Right hindlimb (tissue), 1 donor: ENCODE data around the gene PAK1.
A peak's percentile ranks its signal among the peaks of the same experiment; 100 is the strongest.

ENCODE experiments used
- DNase-seq: peaks from one replicate; pipeline ENCODE4 v3.0.0-alpha.2; 2018

Gene PAK1

DNA sequence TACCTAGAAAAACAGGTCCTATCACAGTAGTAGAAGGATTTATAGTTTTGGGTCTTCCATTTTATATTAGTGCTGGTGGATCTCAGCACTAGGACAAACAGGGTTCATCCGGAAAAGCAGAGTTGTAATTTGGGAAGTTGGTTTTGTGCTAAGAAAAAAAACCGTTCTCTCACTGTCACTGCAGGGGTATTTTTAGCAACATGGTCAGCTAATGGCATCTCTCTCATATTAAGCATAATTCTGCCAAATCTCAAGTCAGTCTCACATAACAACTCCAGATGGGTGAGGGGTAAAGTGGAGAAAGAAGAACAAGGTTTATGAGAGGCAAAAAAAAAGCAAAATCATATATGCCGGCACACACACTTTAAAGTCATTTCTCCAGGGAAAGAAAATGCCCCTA is 120.8 kb downstream of the PAK1 start:
- DNase-seq = no peak

DNA sequence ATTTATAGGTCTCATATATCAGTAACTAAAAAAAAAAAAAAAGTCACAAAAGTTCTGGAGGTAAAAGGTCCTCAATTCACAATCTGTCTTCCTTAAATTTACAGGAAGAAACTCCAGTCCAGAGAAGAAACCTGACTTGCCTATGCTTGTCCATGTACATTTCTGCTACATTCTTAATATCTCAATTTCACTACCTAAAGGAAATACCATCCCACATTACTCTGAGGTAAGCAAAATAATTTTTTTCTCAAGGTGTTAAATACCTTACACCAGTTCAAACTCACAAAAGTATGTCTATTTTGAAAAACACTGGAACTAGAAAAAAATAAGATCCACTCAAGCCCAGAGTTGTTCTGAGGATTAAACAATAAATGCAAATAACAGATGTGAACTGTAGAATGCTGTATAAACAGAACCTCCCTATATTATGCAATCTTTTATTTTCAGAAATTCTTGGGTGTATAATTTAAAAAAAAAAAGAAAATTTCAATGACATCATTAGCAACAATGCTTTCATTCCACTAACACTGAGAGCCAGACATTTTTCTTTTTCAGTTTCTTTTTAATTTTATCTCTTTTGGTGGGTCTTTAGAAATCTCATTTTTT is 122.5 kb downstream of the PAK1 start:
- DNase-seq = no peak

DNA sequence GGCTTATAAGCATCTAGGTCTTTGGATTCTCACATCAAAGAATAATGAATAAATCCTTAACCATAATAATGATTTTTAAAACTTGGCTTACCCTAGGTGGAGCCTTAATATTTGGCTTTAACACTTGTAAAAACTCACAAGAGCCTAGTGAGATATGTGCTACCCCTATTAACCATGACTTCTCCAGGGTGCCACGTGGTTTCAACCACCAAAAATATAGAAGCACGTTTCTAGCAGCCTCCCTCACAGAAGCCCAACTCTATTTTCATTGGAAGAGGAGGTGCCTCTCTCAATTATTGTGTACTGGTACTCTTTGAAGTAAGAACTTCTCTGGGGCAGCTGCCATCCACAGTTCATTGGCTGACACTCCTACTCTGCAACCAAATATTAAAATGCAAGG is 125.9 kb downstream of the PAK1 start:
- DNase-seq = no peak

DNA sequence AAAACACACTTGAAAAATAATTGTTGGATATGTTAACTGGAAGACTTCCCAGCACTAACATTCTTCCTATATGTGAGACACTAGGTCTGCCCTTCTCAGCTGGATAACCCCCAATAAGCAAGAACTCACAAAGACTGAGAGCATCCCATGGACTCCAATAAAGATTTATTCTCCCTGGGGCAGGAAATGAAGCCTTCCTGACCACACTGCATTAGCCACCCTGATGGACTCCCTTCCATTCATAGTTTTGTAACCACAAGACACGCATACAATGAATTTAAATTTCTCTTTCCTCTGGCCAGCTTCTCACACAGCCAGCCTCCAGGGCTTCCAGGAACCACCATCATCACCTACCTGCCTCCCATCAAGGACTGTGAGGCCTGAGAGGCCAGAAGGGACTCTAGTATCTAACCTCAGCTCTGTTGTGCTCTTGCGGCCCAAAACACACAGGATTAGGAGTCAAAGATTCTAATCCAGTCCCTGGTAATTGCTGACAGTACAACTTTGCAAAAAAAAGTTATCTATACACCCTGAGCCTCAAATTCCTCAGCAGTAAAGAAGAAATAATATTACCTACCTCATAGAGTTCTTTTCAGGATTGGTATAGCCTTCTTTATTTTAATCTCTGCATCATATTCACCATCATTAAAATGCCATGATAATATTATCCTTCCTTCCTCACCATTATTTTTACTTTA is 126.8 kb downstream of the PAK1 start:
- DNase-seq = no peak

DNA sequence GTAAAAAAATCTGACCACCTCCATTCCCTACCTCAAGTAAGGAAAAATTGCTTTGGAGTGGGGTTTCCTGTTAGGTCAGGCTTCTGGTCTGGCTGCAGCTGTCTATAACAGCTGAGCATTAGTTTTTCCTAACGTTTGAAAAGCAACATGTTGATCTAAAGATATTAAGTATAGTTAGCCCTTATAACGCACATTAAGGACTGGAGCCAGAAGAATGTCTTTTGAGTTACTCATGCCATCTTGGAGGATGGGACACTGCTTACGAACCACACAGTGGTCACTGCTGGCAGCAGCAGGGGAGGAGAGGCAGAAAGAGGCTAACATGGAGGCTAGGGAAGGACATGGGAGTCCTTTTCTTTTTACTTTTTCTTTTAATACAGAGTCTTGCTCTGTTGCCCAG is 128.3 kb downstream of the PAK1 start:
- no peak for DNase-seq

DNA sequence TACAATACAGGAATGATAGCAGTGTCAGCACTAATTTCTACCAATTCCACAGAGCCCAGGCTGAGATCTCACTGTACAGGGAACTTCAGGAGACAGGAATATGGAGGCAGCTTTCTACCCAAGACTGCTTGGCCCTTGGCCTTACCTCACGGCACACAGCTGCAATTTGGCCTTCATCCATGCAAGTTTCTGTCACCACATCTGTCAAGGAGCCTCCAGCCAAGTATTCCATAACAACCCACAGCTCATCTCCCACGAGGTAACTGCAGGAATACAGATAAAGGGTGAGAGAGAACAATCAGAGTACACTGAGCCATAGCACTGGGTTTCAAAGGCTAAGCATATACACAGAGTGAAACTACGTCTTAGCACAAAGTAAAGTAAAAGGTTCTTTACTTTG is 133.4 kb downstream of the PAK1 start:
- DNase-seq = no peak

DNA sequence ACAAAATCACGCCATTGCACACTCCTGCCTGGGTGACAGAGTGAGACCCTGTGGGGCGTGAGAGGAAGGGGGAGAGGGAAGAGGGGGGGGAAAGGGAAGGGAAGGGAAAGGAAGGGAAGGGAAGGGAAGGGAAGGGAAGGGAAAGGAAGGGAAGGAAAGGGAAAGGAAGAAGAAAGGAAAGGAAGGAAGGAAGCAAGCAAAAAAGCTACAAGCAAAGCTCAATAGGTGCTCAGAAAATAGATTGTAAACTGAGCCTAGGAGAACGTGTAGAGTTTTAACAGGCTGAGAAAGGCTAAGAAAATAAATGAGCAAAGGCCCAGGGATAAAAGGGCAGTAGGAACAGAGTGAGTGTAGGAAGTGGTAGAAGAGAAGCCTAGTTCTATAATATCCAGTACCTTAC is 141.6 kb downstream of the PAK1 start:
- no peak for DNase-seq

DNA sequence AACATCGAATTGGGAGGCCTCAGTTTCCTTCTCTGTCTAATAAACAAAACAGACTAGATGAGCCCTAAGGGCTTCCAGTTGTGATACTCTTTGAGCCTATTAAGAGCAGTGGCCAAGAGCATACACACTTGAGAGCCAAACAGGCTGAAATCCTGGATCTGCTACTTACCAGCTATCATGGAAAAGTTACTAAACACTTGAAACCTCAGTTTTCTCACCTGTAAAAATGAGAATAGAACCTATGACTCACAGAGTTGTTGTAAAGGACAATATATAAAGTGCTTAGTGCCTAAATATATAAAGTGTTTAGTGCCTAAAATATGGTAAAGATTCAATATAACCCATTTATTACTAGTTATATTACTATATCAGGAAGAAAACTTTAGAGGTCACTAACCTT is 148.7 kb downstream of the PAK1 start:
- no peak for DNase-seq

DNA sequence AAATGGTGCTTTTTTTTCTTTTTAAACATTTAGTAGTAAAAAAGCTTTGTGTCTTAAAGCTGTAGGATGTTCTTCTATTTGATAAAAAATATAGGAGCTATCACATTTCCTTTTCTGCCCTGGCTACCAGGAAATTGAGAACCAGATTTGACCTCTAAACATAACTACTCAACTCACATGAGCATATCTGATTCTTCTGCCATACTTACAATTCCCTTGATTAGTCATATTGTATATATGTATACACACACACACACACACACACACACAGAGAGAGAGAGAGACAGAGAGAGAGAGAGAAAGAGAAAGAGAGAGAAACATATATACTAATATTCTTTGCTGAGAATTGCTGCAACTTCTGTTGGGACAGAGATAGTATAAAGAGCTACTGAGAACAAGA is 149.4 kb downstream of the PAK1 start:
- DNase-seq = no peak

DNA sequence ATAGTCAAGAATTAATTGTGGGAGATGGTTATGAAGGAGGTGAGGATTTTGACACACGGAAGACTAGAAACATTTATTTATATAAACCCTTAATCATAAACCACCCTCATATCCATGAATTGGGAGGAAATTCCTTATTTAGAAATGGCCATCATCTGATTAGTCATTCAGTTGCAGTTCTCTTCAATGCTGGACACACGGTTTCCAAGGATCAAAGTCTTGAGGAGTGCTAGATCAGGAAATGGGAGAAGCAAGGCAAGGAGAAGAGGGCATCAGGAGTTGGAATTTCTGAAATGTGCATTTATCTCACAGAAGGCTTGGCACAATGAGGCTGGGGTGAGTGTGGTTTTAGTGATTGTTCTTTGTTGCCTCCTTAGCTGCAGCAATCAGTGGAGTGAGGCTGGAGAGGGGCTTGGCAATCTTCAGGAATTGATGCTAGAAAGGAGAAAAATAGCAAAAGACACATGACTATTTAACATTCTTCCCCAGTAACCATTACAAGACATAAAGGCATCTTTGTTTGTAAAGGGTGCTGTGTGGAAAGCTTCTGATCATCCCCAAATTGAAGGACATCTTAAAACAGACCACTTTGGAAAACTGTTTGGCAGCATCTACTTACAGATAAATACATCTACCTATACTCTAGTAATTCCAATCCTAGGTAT is 150.8 kb downstream of the PAK1 start:
- DNase-seq = no peak

DNA sequence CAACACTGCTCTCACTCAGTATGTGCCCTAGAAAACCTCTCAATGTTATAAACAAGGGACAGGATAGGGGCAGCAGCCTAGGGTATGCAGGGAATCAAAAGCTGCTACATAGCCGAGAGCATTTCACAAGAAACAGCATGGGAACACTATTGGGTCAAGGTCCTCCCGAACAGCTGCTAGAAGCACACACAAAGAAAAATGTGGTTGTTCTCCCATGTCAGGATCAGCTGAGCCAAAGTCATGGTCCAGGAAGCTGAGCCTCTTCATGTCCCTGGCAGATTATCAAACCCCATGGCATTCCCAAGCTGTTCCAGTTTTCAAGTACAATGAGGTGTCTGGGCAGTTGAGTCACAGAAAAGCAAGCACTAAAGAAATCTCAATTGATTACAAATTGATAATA is 151.4 kb downstream of the PAK1 start:
- DNase-seq = peak; percentile 36

DNA sequence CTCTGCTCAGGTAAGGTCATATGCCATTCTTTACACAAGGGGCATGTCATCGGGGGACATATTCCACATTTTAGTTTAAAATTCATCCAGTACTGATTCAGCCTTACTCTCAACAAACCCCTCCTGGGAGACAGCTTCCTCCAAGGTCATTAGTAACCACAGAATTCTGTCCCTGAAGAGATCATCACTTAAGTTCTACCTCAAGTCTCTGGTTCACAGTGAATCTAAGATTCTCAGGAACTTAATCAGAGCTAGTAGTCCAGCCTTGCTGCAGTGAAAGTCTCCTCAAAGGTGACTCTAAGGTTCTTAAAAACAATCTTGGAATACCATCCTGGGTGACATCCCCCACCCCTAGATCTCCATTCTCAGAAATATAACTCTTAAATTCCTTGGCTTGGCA is 153.5 kb downstream of the PAK1 start:
- no peak for DNase-seq

DNA sequence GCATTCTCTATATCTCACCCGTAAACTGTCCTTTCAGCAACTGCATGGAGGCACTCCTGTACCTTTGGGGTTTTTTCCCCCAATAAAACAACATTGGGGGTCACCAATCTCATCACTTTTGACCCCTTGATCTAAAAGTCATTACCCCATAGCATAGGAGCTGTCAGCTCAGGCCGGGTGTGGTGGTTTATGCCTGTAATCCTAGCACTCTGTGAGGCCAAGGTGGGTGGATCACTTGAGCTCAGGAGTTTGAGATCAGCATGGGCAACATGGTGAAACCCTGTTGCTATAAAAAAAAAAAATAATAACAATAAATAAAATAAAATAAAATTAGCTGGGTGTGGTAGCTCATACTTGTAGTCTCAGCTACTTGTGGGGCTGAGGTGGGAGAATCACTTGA is 155.3 kb downstream of the PAK1 start:
- DNase-seq = no peak

DNA sequence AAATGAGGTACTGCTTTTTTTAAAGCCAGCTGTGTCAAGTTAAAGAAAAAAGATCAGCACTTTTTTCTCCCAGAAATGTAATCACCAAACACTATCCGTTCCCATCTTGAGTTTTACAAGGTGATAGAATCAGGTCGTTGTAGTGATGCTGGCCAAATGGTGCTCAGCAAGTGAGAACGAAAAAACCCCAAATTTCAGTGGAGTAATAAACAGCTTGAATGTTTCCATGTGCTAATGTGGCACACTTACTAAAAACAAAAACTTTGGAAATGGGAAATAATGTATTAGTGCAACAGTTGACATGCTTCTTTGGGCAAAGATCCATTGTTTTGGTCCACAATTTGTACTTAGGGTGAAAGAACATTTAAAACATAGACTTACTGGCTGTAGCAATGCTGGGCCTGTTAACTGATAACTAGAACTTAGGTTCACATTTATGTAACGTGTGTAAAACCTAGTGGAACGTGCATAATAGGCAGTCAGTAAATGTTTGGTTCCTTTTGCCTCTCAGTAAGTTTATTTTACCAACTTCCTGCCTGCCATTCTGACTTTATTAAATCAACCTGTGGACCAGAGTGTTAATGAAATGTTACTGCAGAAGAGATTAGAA is 157.1 kb downstream of the PAK1 start:
- no peak for DNase-seq

DNA sequence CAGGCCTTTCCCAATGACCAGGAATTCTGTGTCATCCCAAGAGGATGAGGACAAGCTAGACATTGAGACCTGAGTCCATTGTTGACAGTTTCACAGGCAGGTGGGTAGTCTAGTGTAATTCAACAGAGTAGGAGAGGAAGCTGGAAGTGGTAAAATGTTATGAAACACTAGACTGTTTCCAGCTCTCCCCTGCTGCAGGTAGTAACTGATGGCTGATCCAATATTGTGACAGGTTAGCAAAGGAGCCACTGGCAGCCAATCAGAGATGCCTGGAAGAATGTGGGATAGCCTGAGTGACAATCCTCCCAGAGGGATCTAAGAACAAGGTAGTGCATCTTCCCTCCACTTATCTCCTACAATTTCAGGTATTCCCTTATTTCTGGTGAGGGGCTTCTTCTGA is 161.8 kb downstream of the PAK1 start:
- no peak for DNase-seq

DNA sequence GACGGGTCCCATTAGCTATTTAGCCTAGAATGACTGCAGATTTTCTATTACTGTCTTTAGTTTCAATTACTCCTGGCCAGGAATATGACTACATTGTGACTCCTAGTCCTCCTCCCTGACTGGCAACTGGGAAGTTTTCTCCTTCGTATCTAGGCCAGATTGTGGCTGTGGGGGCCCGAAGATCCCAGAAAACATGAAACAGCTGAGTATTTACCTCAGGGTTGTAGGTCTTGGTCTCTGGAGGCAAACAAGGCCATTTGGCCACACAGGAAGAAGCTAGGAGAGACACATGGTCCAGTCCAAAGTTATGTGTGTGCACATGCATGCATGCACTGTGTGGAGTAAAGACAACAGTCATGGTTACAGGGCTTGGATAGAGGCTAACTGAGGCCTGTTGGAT is 162.2 kb downstream of the PAK1 start:
- no peak for DNase-seq

DNA sequence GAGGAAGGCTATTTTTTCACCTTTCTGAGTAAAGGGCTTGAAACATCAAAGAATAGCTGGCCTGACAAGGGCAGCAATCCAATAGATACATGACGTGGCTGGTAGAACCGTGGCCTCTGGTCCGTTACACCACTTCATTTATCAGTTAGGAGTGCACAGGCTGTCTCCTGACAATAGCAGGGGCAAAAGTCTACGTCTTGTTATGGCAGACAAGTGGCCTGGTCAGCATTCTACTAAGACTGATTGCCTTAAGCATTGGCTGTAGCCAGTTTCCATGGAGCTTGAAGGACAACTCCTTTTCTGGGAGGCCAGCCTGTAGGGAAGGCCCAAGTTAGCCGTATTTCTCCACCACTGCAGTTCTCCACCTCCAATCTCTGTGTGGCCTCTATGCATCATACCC is 163.2 kb downstream of the PAK1 start:
- no peak for DNase-seq

DNA sequence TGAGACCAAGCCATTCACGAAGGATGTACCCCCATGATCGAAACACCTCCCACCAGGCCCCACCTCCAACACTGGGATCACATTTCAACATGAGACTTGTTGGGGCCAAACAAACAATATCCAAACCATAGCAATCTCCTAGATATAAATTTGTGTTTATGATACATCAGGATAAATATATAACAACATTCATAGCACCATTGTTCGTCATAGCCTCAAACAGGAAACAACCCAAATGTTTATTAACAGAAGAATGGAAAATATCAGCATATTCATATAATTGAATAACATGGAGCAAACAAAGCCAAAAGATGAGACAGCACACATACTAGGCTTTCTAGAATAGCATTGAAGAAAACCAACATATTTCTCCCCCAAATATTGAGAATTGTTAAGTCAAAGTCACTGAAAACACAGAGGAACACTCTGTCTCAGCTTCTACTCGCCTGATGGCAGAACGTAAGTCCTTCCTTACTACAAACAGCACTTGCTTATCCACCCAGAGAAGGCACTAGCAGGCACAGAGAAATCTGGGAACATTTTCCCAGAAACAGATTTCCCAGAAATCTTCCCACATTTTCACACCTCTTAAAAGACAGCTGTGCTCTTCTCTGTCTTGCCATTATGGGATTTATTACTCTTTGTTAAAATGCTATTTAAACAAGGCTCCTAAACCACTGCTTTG is 164.4 kb downstream of the PAK1 start:
- DNase-seq = no peak

DNA sequence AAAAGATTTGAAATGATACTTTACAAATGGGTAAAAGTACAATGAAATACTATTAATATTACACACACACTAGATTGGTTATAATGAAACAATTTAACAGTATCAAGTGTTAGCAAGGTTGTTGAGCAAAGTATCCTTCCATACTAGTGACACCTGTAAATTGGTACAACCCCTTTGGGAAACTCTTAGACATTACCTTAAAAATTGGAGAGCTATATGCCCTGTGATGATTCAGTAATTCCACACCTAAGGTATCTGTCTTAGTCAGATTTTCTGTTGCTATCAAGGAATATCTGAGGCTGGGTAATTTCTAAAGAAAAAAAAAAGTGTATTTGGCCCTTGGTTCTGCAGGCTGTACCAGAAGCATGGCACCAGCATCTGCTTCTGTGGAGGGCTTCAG is 165.1 kb downstream of the PAK1 start:
- no peak for DNase-seq

DNA sequence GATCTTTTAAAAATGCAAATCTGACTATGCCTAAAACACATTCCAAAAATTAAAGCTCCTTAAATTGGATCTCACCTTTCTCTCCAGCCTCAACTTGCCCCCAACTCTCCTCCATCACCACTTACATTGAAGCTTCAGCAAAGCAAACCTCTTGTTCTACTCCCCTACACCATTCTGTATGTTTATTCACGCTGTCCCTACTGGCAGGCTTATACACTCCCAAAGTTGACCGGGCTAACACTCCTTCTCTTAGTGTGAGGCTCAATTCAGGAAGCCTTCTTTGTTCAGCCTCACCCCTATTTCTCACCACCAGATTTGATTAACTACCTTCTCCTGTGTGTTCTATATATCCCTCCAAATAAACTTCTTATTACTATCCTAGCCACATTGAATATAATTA is 170.6 kb downstream of the PAK1 start:
- DNase-seq = no peak

DNA sequence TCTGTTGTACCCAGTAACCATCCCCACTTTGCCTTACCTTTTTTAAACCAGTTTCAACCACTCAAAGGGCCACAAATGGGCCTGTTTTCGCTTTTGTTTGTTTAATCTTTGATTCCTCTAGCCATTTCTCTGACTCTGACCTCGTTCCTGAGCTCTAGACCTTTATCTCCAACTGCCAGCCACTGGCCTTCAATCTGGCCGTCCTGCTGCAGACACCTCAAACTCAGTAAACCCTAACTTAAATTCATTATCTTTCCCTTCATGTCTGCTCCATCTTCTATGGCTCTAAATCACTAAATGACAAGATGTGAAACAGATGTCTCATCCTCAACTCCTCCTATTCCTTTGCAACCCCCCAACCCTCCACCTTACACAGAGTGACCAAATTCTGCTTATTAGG is 171.1 kb downstream of the PAK1 start:
- no peak for DNase-seq

DNA sequence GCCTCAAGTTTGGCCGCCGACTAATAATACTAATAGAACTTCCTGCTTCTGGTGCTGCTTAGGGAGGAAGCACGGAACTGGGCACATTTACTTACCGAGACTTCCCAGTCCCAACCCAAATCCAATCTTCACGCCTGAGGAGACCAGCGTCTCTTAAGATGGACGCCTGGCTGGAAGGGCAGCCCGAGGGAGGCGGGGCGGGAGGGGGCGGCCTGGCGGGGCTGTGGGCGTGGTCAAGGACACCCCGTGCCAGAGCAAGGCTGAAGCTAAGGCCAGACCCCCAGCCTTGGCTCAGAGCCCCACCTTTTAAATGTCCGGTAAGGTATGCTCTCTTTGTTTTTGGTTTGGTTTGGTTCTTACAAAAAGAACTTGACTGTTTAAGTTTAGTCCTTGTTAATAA is 172.4 kb downstream of the PAK1 start, which contains the start of gene GDPD4:
Gene GDPD4 (minus strand): TSS at position 177 of the 400 bp plus-strand sequence. CDS start 16,549 bp downstream, outside the sequence.
- no peak for DNase-seq

DNA sequence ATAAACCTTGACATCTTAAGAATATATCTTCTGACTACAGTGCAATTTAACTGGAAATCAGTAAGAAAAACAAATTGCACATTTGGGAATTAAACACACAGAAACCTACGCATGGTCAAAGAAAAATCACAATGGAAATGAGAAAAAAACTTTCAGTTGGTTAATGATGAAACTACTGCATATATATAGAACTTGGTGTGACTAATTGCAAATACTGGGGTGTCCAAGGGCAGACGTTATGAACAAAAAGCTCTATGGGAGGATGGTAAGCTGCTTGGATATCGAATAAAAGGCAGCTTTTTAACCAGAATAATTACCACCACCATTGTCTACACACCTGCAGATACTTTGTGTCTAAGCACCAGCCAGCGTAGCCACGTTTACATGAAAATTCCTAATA is 173.2 kb downstream of the PAK1 start:
- DNase-seq = no peak
